Prostate gland (tissue), 2 donors: Measurements from ENCODE around the gene DCANP1. TPM values are rescaled to one million over a fixed set of nuclear protein-coding genes. Genes with fewer than 3 reads are reported as not detected.
A peak's percentile ranks its signal among the peaks of the same experiment; 100 is the strongest.

ENCODE experiments used
- DNase-seq: peaks from one replicate; pipeline ENCODE4 v3.0.0-alpha.2; 2019; ENCODE audit warnings: low spot score
- H3K27ac ChIP-seq, 2 donors: fragments of 200-600 bp; sonication (generic); 2 replicates each; pipeline ENCODE4 v1.5.1; 2017 to 2019
- H3K27me3 ChIP-seq: fragments of 200-600 bp; sonication (generic); replicated peaks from 2 replicates; pipeline ENCODE4 v1.5.1; 2019; ENCODE audit not compliant: insufficient read depth
- H3K36me3 ChIP-seq, 2 donors: fragments of 200-600 bp; sonication (generic); 1 replicate in 1 of 2; 2 replicates in 1 of 2; pipeline versions ENCODE4 v1.5.1 to v1.8.1; 2017 to 2019
- H3K4me1 ChIP-seq: fragments of 200-600 bp; sonication (generic); replicated peaks from 2 replicates; pipeline ENCODE4 v1.5.1; 2019
- H3K4me3 ChIP-seq, 2 donors: fragments of 200-600 bp; sonication (generic); 2 replicates each; pipeline ENCODE4 v1.5.1; 2017 to 2019
- H3K9me3 ChIP-seq: fragments of 200-600 bp; sonication (generic); 2 replicates; pipeline ENCODE4 v1.5.1; 2017
- CTCF ChIP-seq, 4 experiments: fragments of 200-600 bp in 2 of 4; fragments of 450-650 bp in 2 of 4; sonication (generic) in 2 of 4; IDR thresholded peaks; 1 replicate in 3 of 4; 2 replicates in 1 of 4; pipeline ENCODE4 v1.5.1; 2016 to 2019; ENCODE audit warnings: antibody characterized with exemption in 4 of 4, mild to moderate bottlenecking in 2 of 4, moderate library complexity in 2 of 4
- POLR2A ChIP-seq: fragments of 450-650 bp; IDR thresholded peaks from one replicate; pipeline ENCODE4 v1.6.1; 2016; ENCODE audit warnings: antibody characterized with exemption, mild to moderate bottlenecking
- POLR2AphosphoS5 ChIP-seq: sonication (generic); formaldehyde crosslinking; IDR thresholded peaks from one replicate; pipeline ENCODE4 v1.6.1; 2017; ENCODE audit warnings: antibody characterized with exemption
- WGBS: methylation state at CpG from one replicate; pipeline ENCODE4 v1.1.5; 2018; 5-methylcytosine and 5-hydroxymethylcytosine counted together
- intact Hi-C: fragments of 100-400 bp; cut with DNase I; formaldehyde crosslinking; loops from one replicate; pipeline ENCODE4 v1.14.2; 2022
- total RNA-seq, 2 donors: library from RNA; depleted of rRNA; stranded (reverse); fragments of >200 nt; gene quantifications; one replicate each; pipeline ENCODE4 v1.1.0, GENCODE V29; 2016

Gene DCANP1
- total RNA-seq, 2 donors from 2014 or later = not detected

GRCh38 chr5:135430135-135430437 lies 17.1 kb downstream of the DCANP1 start:
- 65% methylated on average over 7 of the region's 7 CpGs for WGBS
- Histone ChIP-seq H3K27ac (no peak overlapping the region), H3K4me3 (no peak overlapping the region), H3K27me3 (no peaks in the 10 kb centered on the region), H3K4me1 (no peaks in the 10 kb centered on the region), H3K9me3 (no peaks in the 10 kb centered on the region), H3K36me3 (no peaks in the 10 kb centered on the region)
- TF ChIP-seq POLR2A = no peak
- TF ChIP-seq POLR2AphosphoS5 = no peak
- TF ChIP-seq CTCF (IDR thresholded peaks at IDR 0.05) = no peak
- DNase-seq = no peak
- intact Hi-C loops = no loop called here

GRCh38 chr5:135429301-135430134 lies 17.6 kb downstream of the DCANP1 start:
- Histone ChIP-seq H3K27ac (no peak overlapping the region), H3K4me3 (no peak overlapping the region), H3K27me3 (no peaks in the 10 kb centered on the region), H3K4me1 (no peaks in the 10 kb centered on the region), H3K36me3 (no peaks in the 10 kb centered on the region), H3K9me3 (no peaks in the 10 kb centered on the region)
- no peak for DNase-seq
- 44% methylated on average over 12 of the region's 12 CpGs for WGBS
- TF ChIP-seq CTCF (IDR thresholded peaks at IDR 0.05) (no peak), POLR2AphosphoS5 (no peak)
- intact Hi-C loops = no loop called here

- Histone ChIP-seq H3K4me1 (no peaks in the 10 kb centered on the region), H3K9me3 (no peaks in the 10 kb centered on the region), H3K36me3 (no peaks in the 10 kb centered on the region), H3K27ac (no peak overlapping the region), H3K27me3 (no peaks in the 10 kb centered on the region), H3K4me3 (no peak overlapping the region)
- 82% methylated on average over 1 of the region's 1 CpG for WGBS
- DNase-seq = no peak
- TF ChIP-seq POLR2A = no peak
- no peak for TF ChIP-seq POLR2AphosphoS5
- intact Hi-C loops = no loop called here
Measured at GRCh38 chr5:135428586-135428985, 18.6 kb downstream of the DCANP1 start.

GRCh38 chr5:135426102-135427082 lies 20.8 kb downstream of the DCANP1 start:
- H3K27ac ChIP-seq = no peak overlapping the region
- intact Hi-C loops = no loop called here
- no peak for DNase-seq

More at GRCh38 chr5:135426102-135427082, 20.8 kb downstream of the DCANP1 start:
- Histone ChIP-seq H3K9me3 (no peaks in the 10 kb centered on the region), H3K36me3 (no peaks in the 10 kb centered on the region), H3K4me3 (no peak overlapping the region), H3K4me1 (no peaks in the 10 kb centered on the region), H3K27me3 (no peaks in the 10 kb centered on the region)
- TF ChIP-seq CTCF (IDR thresholded peaks at IDR 0.05) = peak in 3 of 4 experiments; percentile 38 to 63 (median 42)
- TF ChIP-seq POLR2A = no peak
- WGBS = 57% methylated on average over 7 of the region's 7 CpGs
